Right atrium auricular region (tissue), 2 donors: ENCODE data around the gene SND1. TPM values are rescaled to one million over a fixed set of nuclear protein-coding genes. Genes with fewer than 3 reads are reported as not detected.

Source experiments
- DNase-seq: peaks from one replicate; pipeline ENCODE4 v3.0.0-alpha.2; 2019; ENCODE audit warnings: low spot score
- H3K27ac ChIP-seq, 2 donors: fragments of 200-600 bp; sonication (generic); 1 replicate in 1 of 2; 2 replicates in 1 of 2; pipeline ENCODE4 v1.5.1; 2016 to 2019
- H3K27me3 ChIP-seq, 2 donors: fragments of 200-600 bp; sonication (generic); one replicate each; pipeline versions ENCODE4 v1.5.1 to v1.6.0; 2017 to 2019
- H3K36me3 ChIP-seq: fragments of 200-600 bp; sonication (generic); one replicate; pipeline ENCODE4 v1.5.1; 2016
- H3K4me1 ChIP-seq, 2 donors: fragments of 200-600 bp; sonication (generic); one replicate each; pipeline versions ENCODE4 v1.5.1 to v1.6.0; 2017 to 2019
- H3K4me3 ChIP-seq, 2 donors: fragments of 200-600 bp; sonication (generic); 1 replicate in 1 of 2; 2 replicates in 1 of 2; pipeline ENCODE4 v1.5.1; 2017 to 2019; ENCODE audit warnings: mild to moderate bottlenecking in 1 of 2, moderate library complexity in 1 of 2
- H3K9me3 ChIP-seq, 2 donors: fragments of 200-600 bp; sonication (generic); one replicate each; pipeline ENCODE4 v1.5.1; 2019
- CTCF ChIP-seq, 2 donors: fragments of 200-600 bp; sonication (generic); IDR thresholded peaks; one replicate each; pipeline ENCODE4 v1.5.1; 2019; ENCODE audit warnings: antibody characterized with exemption in 2 of 2
- total RNA-seq, 2 donors: library from RNA; depleted of rRNA; stranded (reverse); fragments of >200 nt; gene quantifications; one replicate each; pipeline ENCODE4 v1.1.0, GENCODE V29; 2016

Gene SND1
- total RNA-seq, 2 donors from 2014 or later, result 69.4 to 77.6 TPM

- Histone ChIP-seq H3K36me3 (no peaks in the 10 kb centered on the region), H3K9me3 (no peaks in the 10 kb centered on the region), H3K4me1 (no peaks in the 10 kb centered on the region), H3K4me3 (no peak overlapping the region), H3K27ac (no peak overlapping the region), H3K27me3 (no peaks in the 10 kb centered on the region)
- DNase-seq, result no peak
- TF ChIP-seq CTCF (IDR thresholded peaks at IDR 0.05), result no peak
These were observed 407.4 kb downstream of the SND1 start for GRCh38 chr7:128059143-128059988.

GRCh38 chr7:128060018-128060417 lies 408.0 kb downstream of the SND1 start:
- H3K4me3 ChIP-seq, result no peak overlapping the region
- no peak for DNase-seq
- no peaks in the 10 kb centered on the region for H3K36me3 ChIP-seq
- H3K27me3 ChIP-seq, result no peaks in the 10 kb centered on the region
- H3K9me3 ChIP-seq, result no peaks in the 10 kb centered on the region
- H3K4me1 ChIP-seq, result no peaks in the 10 kb centered on the region
- no peak for TF ChIP-seq CTCF (IDR thresholded peaks at IDR 0.05)
- no peak overlapping the region for H3K27ac ChIP-seq

GRCh38 chr7:128063088-128063487 lies 411.1 kb downstream of the SND1 start:
- DNase-seq, result no peak
- H3K4me3 ChIP-seq, result no peak overlapping the region
- no peaks in the 10 kb centered on the region for H3K9me3 ChIP-seq
- no peak overlapping the region for H3K27ac ChIP-seq
- no peak for TF ChIP-seq CTCF (IDR thresholded peaks at IDR 0.05)
- H3K27me3 ChIP-seq, result no peaks in the 10 kb centered on the region
- H3K4me1 ChIP-seq, result no peaks in the 10 kb centered on the region
- H3K36me3 ChIP-seq, result no peaks in the 10 kb centered on the region

- TF ChIP-seq CTCF (IDR thresholded peaks at IDR 0.05), result no peak
- Histone ChIP-seq H3K27ac (no peak overlapping the region), H3K4me3 (no peak overlapping the region), H3K9me3 (no peaks in the 10 kb centered on the region), H3K4me1 (no peaks in the 10 kb centered on the region), H3K27me3 (no peaks in the 10 kb centered on the region), H3K36me3 (no peaks in the 10 kb centered on the region)
- no peak for DNase-seq
These were observed 413.9 kb downstream of the SND1 start for GRCh38 chr7:128065872-128066271.

GRCh38 chr7:128066395-128066794 lies 414.4 kb downstream of the SND1 start:
- no peak for TF ChIP-seq CTCF (IDR thresholded peaks at IDR 0.05)
- Histone ChIP-seq H3K27ac (no peak overlapping the region), H3K9me3 (no peaks in the 10 kb centered on the region), H3K4me3 (no peak overlapping the region), H3K27me3 (no peaks in the 10 kb centered on the region), H3K4me1 (no peaks in the 10 kb centered on the region), H3K36me3 (no peaks in the 10 kb centered on the region)
- no peak for DNase-seq

GRCh38 chr7:128066858-128067257 lies 414.9 kb downstream of the SND1 start:
- no peak overlapping the region for H3K4me3 ChIP-seq
- no peaks in the 10 kb centered on the region for H3K9me3 ChIP-seq
- no peak for DNase-seq
- H3K27ac ChIP-seq, result no peak overlapping the region
- no peaks in the 10 kb centered on the region for H3K27me3 ChIP-seq
- H3K4me1 ChIP-seq, result no peaks in the 10 kb centered on the region
- no peak for TF ChIP-seq CTCF (IDR thresholded peaks at IDR 0.05)
- H3K36me3 ChIP-seq, result no peaks in the 10 kb centered on the region
